GM12864 (cell line): Measurements from ENCODE around the gene SMARCA2.

Experiments
- DNase-seq: peaks from one replicate; pipeline ENCODE4 v3.0.0-alpha.2; 2011; ENCODE audit warnings: low read depth
- H3K4me3 ChIP-seq: 2 replicates; pipeline ENCODE4 v1.5.1; 2011; ENCODE audit warnings: mild to moderate bottlenecking, low read depth, low read length, control low read depth
- TF ChIP-seq, protein P1 (sequence below): IDR thresholded peaks from 2 replicates; pipeline ENCODE4 v1.5.1; 2011; ENCODE audit warnings: low read depth, mild to moderate bottlenecking, moderate library complexity, low read length, control low read depth, inconsistent platforms; ENCODE audit errors: missing control alignments

The SMARCA2 gene

DNA sequence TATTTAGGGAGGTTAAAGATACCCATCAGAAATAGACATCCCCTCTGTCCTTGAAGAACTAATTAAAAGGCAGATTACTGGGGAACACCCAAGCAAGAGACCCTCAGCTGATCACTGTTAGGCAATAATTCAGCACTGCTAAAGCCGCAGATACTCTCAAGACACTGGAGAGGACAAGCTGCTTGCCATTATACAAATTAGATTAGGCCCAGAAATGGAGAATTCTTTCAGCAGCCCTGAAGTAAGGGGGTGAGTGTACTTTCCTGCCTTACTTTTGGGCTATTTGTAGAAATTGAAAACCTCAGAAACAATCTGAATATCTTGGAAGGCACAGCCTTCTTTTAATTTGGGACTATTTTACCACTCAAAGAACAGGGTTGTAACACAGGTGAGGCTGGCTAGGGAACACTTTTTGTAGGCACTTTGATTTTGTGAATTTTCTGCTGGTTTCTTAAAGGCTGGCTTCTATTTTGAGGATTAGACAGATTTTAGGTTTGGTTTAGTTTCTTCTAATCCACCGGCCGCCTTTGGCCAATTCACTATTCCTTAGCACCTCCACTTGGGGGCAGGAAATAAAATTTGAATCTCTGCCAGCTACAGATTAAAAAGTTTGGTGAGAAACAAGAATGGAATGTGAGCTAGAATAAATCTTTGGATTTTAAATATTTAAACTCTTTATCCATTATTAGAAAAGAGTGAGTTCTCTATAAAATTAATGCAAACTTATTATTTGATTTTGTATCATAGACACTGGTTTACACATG is 106.0 kb downstream of the SMARCA2 start:
- no peak for DNase-seq
- H3K4me3 ChIP-seq, result no peak overlapping the region
- TF ChIP-seq, protein P1, sequence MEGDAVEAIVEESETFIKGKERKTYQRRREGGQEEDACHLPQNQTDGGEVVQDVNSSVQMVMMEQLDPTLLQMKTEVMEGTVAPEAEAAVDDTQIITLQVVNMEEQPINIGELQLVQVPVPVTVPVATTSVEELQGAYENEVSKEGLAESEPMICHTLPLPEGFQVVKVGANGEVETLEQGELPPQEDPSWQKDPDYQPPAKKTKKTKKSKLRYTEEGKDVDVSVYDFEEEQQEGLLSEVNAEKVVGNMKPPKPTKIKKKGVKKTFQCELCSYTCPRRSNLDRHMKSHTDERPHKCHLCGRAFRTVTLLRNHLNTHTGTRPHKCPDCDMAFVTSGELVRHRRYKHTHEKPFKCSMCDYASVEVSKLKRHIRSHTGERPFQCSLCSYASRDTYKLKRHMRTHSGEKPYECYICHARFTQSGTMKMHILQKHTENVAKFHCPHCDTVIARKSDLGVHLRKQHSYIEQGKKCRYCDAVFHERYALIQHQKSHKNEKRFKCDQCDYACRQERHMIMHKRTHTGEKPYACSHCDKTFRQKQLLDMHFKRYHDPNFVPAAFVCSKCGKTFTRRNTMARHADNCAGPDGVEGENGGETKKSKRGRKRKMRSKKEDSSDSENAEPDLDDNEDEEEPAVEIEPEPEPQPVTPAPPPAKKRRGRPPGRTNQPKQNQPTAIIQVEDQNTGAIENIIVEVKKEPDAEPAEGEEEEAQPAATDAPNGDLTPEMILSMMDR, result no peak

DNA sequence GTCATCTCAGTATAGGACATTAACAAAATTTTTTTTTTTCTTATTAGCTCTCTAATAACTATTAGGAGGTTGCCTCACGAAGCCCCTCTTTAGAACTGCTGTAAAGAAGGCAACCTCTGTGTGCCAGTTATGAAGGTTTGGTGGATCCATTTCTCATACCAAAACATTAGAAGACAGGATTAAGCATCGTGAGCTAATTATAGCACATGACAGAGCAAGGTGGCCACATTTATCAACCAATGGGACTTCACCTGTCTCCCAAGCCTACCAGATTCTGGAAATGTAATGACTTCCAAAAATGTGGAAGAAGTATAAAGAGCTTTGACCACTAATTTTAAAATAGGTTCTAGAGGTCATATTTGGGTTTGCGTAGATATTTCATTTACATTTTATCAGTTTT is 107.2 kb downstream of the SMARCA2 start:
- no peak overlapping the region for H3K4me3 ChIP-seq
- TF ChIP-seq, protein P1, result no peak
- DNase-seq, result no peak

DNA sequence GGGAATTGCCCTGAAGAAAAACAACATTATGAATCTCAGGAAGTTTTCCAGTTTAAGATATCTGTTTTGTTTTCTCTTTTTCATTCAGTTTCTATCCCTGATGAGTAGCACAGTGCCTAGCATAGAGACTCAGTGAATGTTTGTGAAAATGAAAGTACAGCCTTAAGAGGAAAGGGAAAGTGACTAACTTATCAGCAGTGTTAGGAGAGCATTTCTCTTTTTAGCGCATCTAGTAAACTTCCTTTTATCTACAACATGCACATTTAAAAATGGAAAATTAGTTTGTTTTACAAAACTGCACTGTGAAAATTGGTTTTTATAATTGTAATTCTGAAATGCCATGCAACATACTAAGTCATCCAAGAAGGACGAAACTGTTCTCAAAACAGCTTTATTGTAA is 110.8 kb downstream of the SMARCA2 start:
- TF ChIP-seq, protein P1, result no peak
- no peak for DNase-seq
- no peak overlapping the region for H3K4me3 ChIP-seq

GRCh38 chr9:2126331-2126803 is 111.2 kb downstream of the SMARCA2 start:
- H3K4me3 ChIP-seq, result no peak overlapping the region
- TF ChIP-seq, protein P1, result no peak
- DNase-seq, result no peak

DNA sequence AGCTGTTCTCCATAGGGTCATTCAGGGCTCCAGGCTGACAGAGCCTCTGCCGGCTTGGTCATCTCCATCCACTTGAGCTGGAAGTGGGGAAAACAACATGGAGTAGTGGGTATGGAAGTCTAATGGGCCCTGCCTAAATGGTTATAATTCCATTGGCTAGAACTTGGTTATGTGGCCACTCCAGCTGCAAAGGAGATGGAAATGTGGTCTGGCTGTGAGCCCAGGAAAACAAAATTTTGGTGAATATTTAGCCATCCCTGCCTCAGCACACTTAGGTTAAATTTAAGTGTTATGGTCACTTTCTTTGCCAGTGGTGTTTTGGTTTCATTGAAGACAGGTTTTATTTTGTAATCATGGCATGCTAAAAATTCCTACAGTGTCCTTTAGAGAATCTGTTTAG is 112.3 kb downstream of the SMARCA2 start:
- TF ChIP-seq, protein P1, result no peak
- no peak overlapping the region for H3K4me3 ChIP-seq
- DNase-seq, result no peak

DNA sequence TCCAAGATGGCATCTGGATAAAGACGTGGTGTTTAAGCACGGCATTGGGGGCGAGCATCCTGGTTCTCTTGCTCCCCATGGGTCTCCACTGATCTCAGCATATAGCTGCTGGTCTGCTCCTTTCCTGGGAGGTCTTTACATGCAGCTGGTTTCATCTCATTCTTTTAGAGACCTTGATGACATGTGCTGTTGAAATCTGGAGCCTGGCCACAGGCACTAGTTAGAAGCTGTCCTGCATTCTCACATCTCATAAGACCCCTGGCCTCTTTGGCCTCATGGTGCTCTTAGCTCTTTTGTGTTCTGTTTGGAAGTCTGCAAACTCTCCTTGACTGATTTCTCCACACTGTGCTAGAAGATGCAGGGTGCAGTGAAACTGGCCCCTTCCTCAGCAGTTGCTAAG is 113.0 kb downstream of the SMARCA2 start:
- H3K4me3 ChIP-seq, result no peak overlapping the region
- DNase-seq, result no peak
- TF ChIP-seq, protein P1, result no peak

DNA sequence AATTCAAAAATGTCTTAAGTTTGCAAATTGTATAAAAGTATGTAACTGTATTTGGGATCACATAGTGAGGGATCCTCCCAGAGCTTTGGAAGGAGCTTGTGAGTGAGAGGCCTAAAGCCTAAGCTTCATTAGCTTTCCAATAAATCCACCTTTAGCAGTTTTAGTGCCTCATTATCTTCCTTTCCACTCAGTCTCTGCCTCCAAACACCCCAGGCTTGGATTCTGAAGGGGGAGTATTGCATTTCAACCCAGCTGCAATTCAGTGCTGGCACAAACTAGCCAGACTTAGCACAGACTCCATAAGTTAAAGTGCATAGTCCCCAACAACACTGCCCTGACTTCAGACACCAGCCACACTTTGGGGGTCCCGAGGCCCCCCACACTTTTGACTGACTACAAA is 113.5 kb downstream of the SMARCA2 start:
- H3K4me3 ChIP-seq, result no peak overlapping the region
- TF ChIP-seq, protein P1, result no peak
- no peak for DNase-seq
